IMR-90 (cell line): Measurements from ENCODE around the gene PACS1. TPM values are rescaled to one million over a fixed set of nuclear protein-coding genes. Genes with fewer than 3 reads are reported as not detected.

Source experiments
- ATAC-seq: fragments of 200-7000 bp; cut with Tn5 transposase; 2 replicates; pipeline ENCODE4 v1.9.1; 2020; ENCODE audit warnings: low read depth, mild to moderate bottlenecking, moderate library complexity
- BruUV-seq: library from RNA; stranded (reverse); fragments of 400-500 nt; replicated peaks from 2 replicates; lab custom pipeline; 2021; lab: Mats Ljungman, UMichigan
- CTCF ChIA-PET: fragments of 300-600 bp; formaldehyde crosslinking; extraction: SDS; loops from one replicate; lab custom pipeline; 2021; ENCODE audit warnings: antibody characterized with exemption; lab: Yijun Ruan, JAX
- POLR2A ChIA-PET: fragments of 300-600 bp; sonication (Branson Sonifier 250); formaldehyde crosslinking; loops from one replicate; lab custom pipeline; 2022; ENCODE audit warnings: antibody characterized with exemption; ENCODE audit not compliant: unreplicated experiment; lab: Charles Lee
- DNase-seq: peaks from one replicate; pipeline ENCODE4 v3.0.0; 2013
- H2AFZ ChIP-seq: replicated peaks from 2 replicates; pipeline ENCODE3; 2013; ENCODE audit warnings: low read length, mild to moderate bottlenecking; ENCODE audit not compliant: poor library complexity
- H2AK5ac ChIP-seq: 2 replicates; pipeline ENCODE4 v1.6.1; 2013; ENCODE audit warnings: low read depth, low read length, inconsistent platforms
- H2AK9ac ChIP-seq: replicated peaks from 2 replicates; pipeline ENCODE3; 2013; ENCODE audit warnings: mild to moderate bottlenecking, low read depth, low read length, moderate library complexity; ENCODE audit not compliant: poor library complexity
- H2BK120ac ChIP-seq: 2 replicates; pipeline ENCODE4 v1.6.1; 2013; ENCODE audit warnings: low read depth, low read length, inconsistent platforms
- H2BK15ac ChIP-seq: 3 replicates; pipeline ENCODE4 v1.6.1; 2013; ENCODE audit warnings: low read depth, low read length, inconsistent platforms
- H2BK20ac ChIP-seq: 2 replicates; pipeline ENCODE4 v1.6.1; 2013; ENCODE audit warnings: low read depth, mild to moderate bottlenecking, inconsistent platforms, low read length, moderate library complexity
- H2BK5ac ChIP-seq: 2 replicates; pipeline ENCODE4 v1.6.1; 2013; ENCODE audit warnings: mild to moderate bottlenecking, low read depth, low read length, inconsistent platforms; ENCODE audit not compliant: poor library complexity, severe bottlenecking
- H3K14ac ChIP-seq: replicated peaks from 2 replicates; pipeline ENCODE4 v1.6.1; 2013; ENCODE audit warnings: low read depth, low read length, inconsistent platforms
- H3K18ac ChIP-seq: 2 replicates; pipeline ENCODE4 v1.6.1; 2013; ENCODE audit warnings: low read depth, low read length, control low read depth
- H3K23ac ChIP-seq: 2 replicates; pipeline ENCODE4 v1.6.1; 2013; ENCODE audit warnings: low read depth, low read length, inconsistent platforms
- H3K27ac ChIP-seq: 2 replicates; pipeline ENCODE4 v1.5.1; 2013; ENCODE audit warnings: mild to moderate bottlenecking, control low read depth, low read length; ENCODE audit not compliant: insufficient read depth
- H3K27me3 ChIP-seq: 2 replicates; pipeline ENCODE4 v1.6.1; 2013; ENCODE audit warnings: low read length; ENCODE audit not compliant: control insufficient read depth, insufficient read depth
- H3K36me3 ChIP-seq: 2 replicates; pipeline ENCODE4 v1.6.1; 2013; ENCODE audit warnings: low read length, mixed read lengths; ENCODE audit not compliant: control insufficient read depth, insufficient read depth
- H3K4ac ChIP-seq: 2 replicates; pipeline ENCODE4 v1.6.1; 2013; ENCODE audit warnings: low read depth, low read length, inconsistent platforms
- H3K4me1 ChIP-seq: 2 replicates; pipeline ENCODE4 v1.6.1; 2013; ENCODE audit warnings: low read length, mixed read lengths; ENCODE audit not compliant: control insufficient read depth, insufficient read depth
- H3K4me2 ChIP-seq: 2 replicates; pipeline ENCODE4 v1.6.1; 2013; ENCODE audit warnings: low read depth, mild to moderate bottlenecking, control low read depth, low read length, moderate library complexity
- H3K4me3 ChIP-seq: 2 replicates; pipeline ENCODE4 v1.5.1; 2013; ENCODE audit warnings: low read depth, mild to moderate bottlenecking, control low read depth, low read length, moderate library complexity; ENCODE audit not compliant: insufficient read depth
- H3K56ac ChIP-seq: 2 replicates; pipeline ENCODE4 v1.6.1; 2013; ENCODE audit warnings: low read length, inconsistent platforms; ENCODE audit not compliant: insufficient read depth; ENCODE audit errors: extremely low read depth
- H3K79me1 ChIP-seq, 2 experiments: 2 replicates each; pipeline ENCODE4 v1.6.1; 2013; ENCODE audit warnings: low read length in 2 of 2, inconsistent platforms in 1 of 2, low read depth in 1 of 2
- H3K9ac ChIP-seq: 2 replicates; pipeline ENCODE4 v1.6.1; 2013; ENCODE audit warnings: low read depth, low read length, control low read depth
- H3K9me1 ChIP-seq: 2 replicates; pipeline ENCODE4 v1.6.1; 2013; ENCODE audit warnings: low read length, inconsistent platforms; ENCODE audit not compliant: insufficient read depth
- H3K9me3 ChIP-seq: 2 replicates; pipeline ENCODE4 v1.6.1; 2013; ENCODE audit warnings: low read length; ENCODE audit not compliant: control insufficient read depth, insufficient read depth
- H4K20me1 ChIP-seq: 2 replicates; pipeline ENCODE4 v1.6.1; 2013; ENCODE audit warnings: low read length, inconsistent platforms; ENCODE audit not compliant: insufficient read depth
- H4K5ac ChIP-seq: 2 replicates; pipeline ENCODE4 v1.6.1; 2013; ENCODE audit warnings: mild to moderate bottlenecking, low read depth, low read length, control low read depth
- H4K8ac ChIP-seq, 2 experiments: 2 replicates each; pipeline ENCODE4 v1.6.1; 2013; ENCODE audit warnings: low read depth in 2 of 2, low read length in 2 of 2, control low read depth in 1 of 2, inconsistent platforms in 1 of 2
- H4K91ac ChIP-seq: 2 replicates; pipeline ENCODE4 v1.6.1; 2013; ENCODE audit warnings: low read depth, low read length, inconsistent platforms; ENCODE audit not compliant: insufficient read depth
- CEBPB ChIP-seq: IDR thresholded peaks from 2 replicates; pipeline ENCODE4 v1.6.1; 2012; ENCODE audit warnings: low read depth, low read length, improper control_type of control experiment
- CHD1 ChIP-seq: IDR thresholded peaks from 2 replicates; pipeline ENCODE4 v1.6.1; 2012; ENCODE audit warnings: low read depth, low read length, improper control_type of control experiment
- FOS ChIP-seq: fragments of 150-350 bp; IDR thresholded peaks from 2 replicates; pipeline ENCODE4 v1.6.1; 2016; ENCODE audit warnings: low read depth, low read length
- MAZ ChIP-seq: IDR thresholded peaks from 2 replicates; pipeline ENCODE4 v1.6.1; 2012; ENCODE audit warnings: low read depth, mild to moderate bottlenecking, low read length, improper control_type of control experiment, moderate library complexity, borderline replicate concordance
- MXI1 ChIP-seq: IDR thresholded peaks from 2 replicates; pipeline ENCODE4 v1.6.1; 2012; ENCODE audit warnings: low read depth, mild to moderate bottlenecking, low read length, moderate library complexity, borderline replicate concordance
- NFE2L2 ChIP-seq: fragments of 150-350 bp; IDR thresholded peaks from 2 replicates; pipeline ENCODE4 v1.6.1; 2016; ENCODE audit warnings: low read depth, mild to moderate bottlenecking, low read length
- RAD21 ChIP-seq: IDR thresholded peaks from 2 replicates; pipeline ENCODE4 v1.6.1; 2012; ENCODE audit warnings: low read length, improper control_type of control experiment
- RCOR1 ChIP-seq: IDR thresholded peaks from 2 replicates; pipeline ENCODE4 v1.6.1; 2012; ENCODE audit warnings: mild to moderate bottlenecking, low read length, improper control_type of control experiment; ENCODE audit not compliant: insufficient replicate concordance
- RFX5 ChIP-seq: IDR thresholded peaks from 2 replicates; pipeline ENCODE4 v1.8.0; 2012; ENCODE audit warnings: low read depth, mild to moderate bottlenecking, low read length, moderate library complexity
- WGBS, 2 experiments: methylation state at CpG; one replicate each; pipeline versions ENCODE4 v1.1.5 to v1.1.7; 2013; ENCODE audit warnings: missing lambda C conversion rate in 2 of 2; ENCODE audit not compliant: insufficient read length in 1 of 2; ENCODE audit errors: extremely low coverage in 2 of 2; 5-methylcytosine and 5-hydroxymethylcytosine counted together
- dilution Hi-C: fragments of 300-500 bp; cut with HindIII; formaldehyde crosslinking; loops from one replicate; pipeline ENCODE4 v1.14.3; 2018; ENCODE audit warnings: low sequenced_read_pairs; ENCODE audit not compliant: unreplicated experiment
- in situ Hi-C: fragments of 300-500 bp; cut with MboI; formaldehyde crosslinking; loops from 3 replicates; pipeline ENCODE4 v1.14.3; 2019; ENCODE audit warnings: low sequenced_read_pairs, inconsistent platforms, mixed read lengths
- intact Hi-C: fragments of 100-400 bp; cut with micrococcal nuclease; formaldehyde crosslinking; loops from 2 replicates; pipeline ENCODE4 v1.10.0; 2022
- polyA plus RNA-seq, 3 experiments: library from polyadenylated mRNA; depleted of rRNA; stranded (reverse); fragments of >200 nt; gene quantifications; 2 replicates each; pipeline ENCODE4 v1.2.3, GENCODE V29; 2012; ENCODE audit warnings: low replicate concordance in 1 of 3
- total RNA-seq: library from RNA; depleted of rRNA; stranded (reverse); fragments of >200 nt; gene quantifications from 2 replicates; pipeline ENCODE4 v1.2.3, GENCODE V29; 2012
- TF ChIP-seq, protein P1 (sequence below): fragments of 150-350 bp; IDR thresholded peaks from 2 replicates; pipeline ENCODE4 v1.6.1; 2017; ENCODE audit warnings: mild to moderate bottlenecking, antibody characterized with exemption, low read length, low read depth
- TF ChIP-seq, protein P2 (sequence below): fragments of 150-350 bp; IDR thresholded peaks from 2 replicates; pipeline ENCODE4 v1.6.1; 2016; ENCODE audit warnings: low read depth, mild to moderate bottlenecking, low read length, moderate library complexity, borderline replicate concordance

PACS1 gene
- total and polyA plus RNA-seq, 2 of the 4 experiments (the other 2 are of a cell fraction): 7.3 to 32.0 TPM

DNA sequence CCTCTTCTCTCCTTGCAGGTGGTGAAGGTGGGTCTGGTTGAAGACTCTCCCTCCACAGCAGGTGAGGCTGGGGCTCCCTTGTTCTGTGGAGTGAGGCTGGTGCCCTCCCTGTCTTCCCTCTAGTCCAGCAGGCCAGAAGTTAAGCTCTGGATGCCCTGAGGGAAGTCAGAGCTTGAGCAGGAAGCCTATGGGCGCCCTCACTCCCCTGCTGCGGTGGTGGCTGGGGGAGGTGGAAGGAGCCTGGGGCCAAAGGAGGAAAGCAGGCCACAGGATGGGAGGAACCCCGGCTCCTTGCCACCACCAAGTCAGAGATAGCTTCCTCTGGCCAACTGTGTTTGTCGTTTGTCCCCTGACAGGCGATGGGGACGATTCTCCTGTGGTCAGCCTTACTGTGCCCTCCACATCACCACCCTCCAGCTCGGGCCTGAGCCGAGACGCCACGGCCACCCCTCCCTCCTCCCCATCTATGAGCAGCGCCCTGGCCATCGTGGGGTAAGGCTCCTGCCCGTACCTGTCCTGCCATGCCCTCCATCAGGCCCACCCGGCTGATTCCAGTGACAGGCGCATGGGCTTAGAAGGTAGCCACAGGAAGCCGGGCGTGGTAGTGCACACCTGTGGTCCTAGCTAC, 168.8 kb downstream of the PACS1 start:
- Histone ChIP-seq H3K36me3 (peaks cover 64% of the 10 kb centered on the region), H2AFZ (no peak overlapping the region), H3K4ac (no peak overlapping the region), H2AK5ac (no peak overlapping the region), H3K9me3 (no peaks in the 10 kb centered on the region), H3K9ac (no peak overlapping the region), H3K79me1 (no peaks in the 10 kb centered on the region), H4K20me1 (no peaks in the 10 kb centered on the region), H4K91ac (no peak overlapping the region), H3K18ac (no peak overlapping the region), H2AK9ac (no peak overlapping the region), H3K27ac (no peak overlapping the region), H4K8ac (no peak overlapping the region), H3K23ac (no peak overlapping the region), H3K4me1 (no peaks in the 10 kb centered on the region), H2BK120ac (no peak overlapping the region), H4K5ac (no peak overlapping the region), H2BK5ac (no peak overlapping the region), H3K9me1 (no peaks in the 10 kb centered on the region), H2BK15ac (no peak overlapping the region), H3K56ac (no peak overlapping the region), H3K27me3 (no peaks in the 10 kb centered on the region), H2BK20ac (no peak overlapping the region), H3K4me2 (no peak overlapping the region), H3K4me3 (no peak overlapping the region), H3K14ac (no peak overlapping the region)
- dilution Hi-C loops: no loop called here
- ChIA-PET CTCF (no interaction called here), POLR2A (no interaction called here)
- no peak for DNase-seq
- 97% methylated on average over 6 of the region's 17 CpGs; no CpG with 5 or more reads in 1 of the 2 experiments for WGBS, 2 experiments
- no peak for ATAC-seq
- no peak for TF ChIP-seq CEBPB
- TF ChIP-seq FOS: no peak
- TF ChIP-seq RCOR1: no peak
- TF ChIP-seq, protein P1, sequence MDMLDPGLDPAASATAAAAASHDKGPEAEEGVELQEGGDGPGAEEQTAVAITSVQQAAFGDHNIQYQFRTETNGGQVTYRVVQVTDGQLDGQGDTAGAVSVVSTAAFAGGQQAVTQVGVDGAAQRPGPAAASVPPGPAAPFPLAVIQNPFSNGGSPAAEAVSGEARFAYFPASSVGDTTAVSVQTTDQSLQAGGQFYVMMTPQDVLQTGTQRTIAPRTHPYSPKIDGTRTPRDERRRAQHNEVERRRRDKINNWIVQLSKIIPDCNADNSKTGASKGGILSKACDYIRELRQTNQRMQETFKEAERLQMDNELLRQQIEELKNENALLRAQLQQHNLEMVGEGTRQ: no peak
- no peak for TF ChIP-seq NFE2L2
- TF ChIP-seq CHD1: no peak
- TF ChIP-seq, protein P2, sequence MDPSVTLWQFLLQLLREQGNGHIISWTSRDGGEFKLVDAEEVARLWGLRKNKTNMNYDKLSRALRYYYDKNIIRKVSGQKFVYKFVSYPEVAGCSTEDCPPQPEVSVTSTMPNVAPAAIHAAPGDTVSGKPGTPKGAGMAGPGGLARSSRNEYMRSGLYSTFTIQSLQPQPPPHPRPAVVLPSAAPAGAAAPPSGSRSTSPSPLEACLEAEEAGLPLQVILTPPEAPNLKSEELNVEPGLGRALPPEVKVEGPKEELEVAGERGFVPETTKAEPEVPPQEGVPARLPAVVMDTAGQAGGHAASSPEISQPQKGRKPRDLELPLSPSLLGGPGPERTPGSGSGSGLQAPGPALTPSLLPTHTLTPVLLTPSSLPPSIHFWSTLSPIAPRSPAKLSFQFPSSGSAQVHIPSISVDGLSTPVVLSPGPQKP: no peak
- no peak for TF ChIP-seq MAZ
- TF ChIP-seq RAD21: no peak
- no peak for TF ChIP-seq RFX5
- no peak for TF ChIP-seq MXI1
- intact Hi-C loops: no loop called here
- no TSS peak for BruUV-seq
- in situ Hi-C loops: no loop called here
